Spinal cord (tissue), 10 donors: Measurements from ENCODE around the gene SMG1. TPM values are rescaled to one million over a fixed set of nuclear protein-coding genes. Genes with fewer than 3 reads are reported as not detected.
"Not testable (repeated sequence)": the region's sequence is repeated elsewhere in the genome, so short reads cannot be mapped to it uniquely, and the experiment has no call there.

Experiments
- DNase-seq, 6 donors: peaks; one replicate each; pipeline versions ENCODE4 v3.0.0 to v3.0.0-alpha.2; 2013 to 2015; ENCODE audit warnings: low spot score in 6 of 6, low read depth in 4 of 6
- H3K27ac ChIP-seq: one replicate; pipeline ENCODE4 v1.5.1; 2013; ENCODE audit warnings: low read depth, low read length, control low read depth
- H3K27me3 ChIP-seq: one replicate; pipeline ENCODE4 v1.6.1; 2013; ENCODE audit warnings: low read length; ENCODE audit not compliant: control insufficient read depth, insufficient read depth
- H3K36me3 ChIP-seq: one replicate; pipeline ENCODE4 v1.6.1; 2013; ENCODE audit warnings: low read length; ENCODE audit not compliant: control insufficient read depth, insufficient read depth
- H3K4me1 ChIP-seq: one replicate; pipeline ENCODE4 v1.6.1; 2013; ENCODE audit warnings: low read length; ENCODE audit not compliant: control insufficient read depth, insufficient read depth
- H3K4me3 ChIP-seq: one replicate; pipeline ENCODE4 v1.5.1; 2013; ENCODE audit warnings: low read depth, low read length, control low read depth
- H3K9me3 ChIP-seq: one replicate; pipeline ENCODE4 v1.6.1; 2013; ENCODE audit warnings: low read length; ENCODE audit not compliant: control insufficient read depth, insufficient read depth
- WGBS: methylation state at CpG from one replicate; pipeline ENCODE4 v1.1.5; 2013; ENCODE audit warnings: missing lambda C conversion rate; ENCODE audit not compliant: insufficient coverage; 5-methylcytosine and 5-hydroxymethylcytosine counted together
- polyA plus RNA-seq, 2 donors: library from polyadenylated mRNA; unstranded; fragments of 120-200 nt; gene quantifications; one replicate each; pipeline ENCODE4 v1.2.1, GENCODE V29; 2013; ENCODE audit not compliant: insufficient read length in 2 of 2
- total RNA-seq, 2 donors: library from RNA; depleted of rRNA in 1 of 2; stranded (reverse); fragments of 120-200 nt in 1 of 2; fragments of >200 nt in 1 of 2; gene quantifications; one replicate each; pipeline versions ENCODE4 v1.2.3 to v1.2.4, GENCODE V29; 2013 to 2014
- donor health status: healthy.

The SMG1 gene
- total and polyA plus RNA-seq, 4 donors = 46.1 to 93.6 (median 47.7) TPM

DNA sequence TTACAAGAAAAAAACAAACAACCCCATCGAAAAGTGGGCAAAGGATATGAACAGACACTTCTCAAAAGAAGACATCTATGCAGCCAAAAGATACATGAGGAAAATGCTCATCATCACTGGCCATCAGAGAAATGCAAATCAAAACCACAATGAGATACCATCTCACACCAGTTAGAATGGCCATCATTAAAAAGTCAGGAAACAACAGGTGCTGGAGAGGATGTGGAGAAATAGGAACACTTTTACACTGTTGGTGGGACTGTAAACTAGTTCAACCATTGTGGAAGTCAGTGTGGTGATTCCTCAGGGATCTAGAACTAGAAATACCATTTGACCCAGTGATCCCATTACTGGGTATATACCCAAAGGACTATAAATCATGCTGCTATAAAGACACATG is 148.5 kb downstream of the SMG1 start:
- no CpG with 5 or more reads among the region's 1 CpG for WGBS
- not testable (repeated sequence) for H3K4me3 ChIP-seq, H3K4me1 ChIP-seq, H3K27ac ChIP-seq, H3K36me3 ChIP-seq, DNase-seq, H3K27me3 ChIP-seq, H3K9me3 ChIP-seq

DNA sequence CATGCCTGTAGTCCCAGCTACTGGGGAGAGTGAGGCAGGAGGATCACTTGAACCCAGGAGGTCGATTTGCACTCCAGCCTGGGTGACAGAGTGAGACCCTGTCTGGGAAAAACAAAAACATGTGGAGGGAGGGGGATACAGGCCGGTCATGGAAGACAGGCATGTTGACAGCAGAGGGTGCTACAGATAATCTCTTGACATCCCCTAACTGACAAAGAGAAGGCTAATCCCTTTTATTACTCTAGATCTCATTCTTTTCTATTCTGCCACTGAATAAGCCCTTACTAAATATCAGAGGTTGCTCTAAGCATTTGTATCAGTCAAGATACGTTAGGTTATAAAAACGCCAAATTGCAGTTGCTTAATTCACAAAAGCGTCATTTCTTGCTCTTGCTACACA is 149.9 kb downstream of the SMG1 start:
- DNase-seq = not testable (repeated sequence)

DNA sequence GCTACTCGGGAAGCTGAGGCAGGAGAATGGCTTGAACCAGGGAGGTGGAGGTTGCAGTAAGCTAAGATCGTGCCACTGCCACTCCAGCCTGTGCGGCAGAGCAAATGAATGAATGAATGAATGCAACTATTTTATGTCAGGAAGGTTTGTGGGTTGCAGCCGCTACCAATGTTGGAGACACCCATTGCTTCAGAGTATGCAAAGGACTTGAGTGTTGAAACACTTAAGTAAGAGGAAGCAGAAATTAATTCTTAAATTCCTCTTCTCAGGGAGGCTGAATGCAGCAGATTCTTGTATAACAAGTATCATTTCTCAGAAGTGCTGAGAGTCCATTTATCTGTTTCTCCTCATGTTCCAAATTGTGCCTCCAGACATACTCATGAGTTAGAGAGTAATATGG is 151.6 kb downstream of the SMG1 start:
- H3K4me3 ChIP-seq, H3K36me3 ChIP-seq, DNase-seq, H3K27ac ChIP-seq, H3K4me1 ChIP-seq, H3K9me3 ChIP-seq, H3K27me3 ChIP-seq: not testable (repeated sequence)
- WGBS = 89% methylated on average over 3 of the region's 4 CpGs

More for the DNA sequence above, 149.9 kb downstream of the SMG1 start:
- H3K27me3 ChIP-seq, H3K36me3 ChIP-seq, H3K9me3 ChIP-seq, H3K4me3 ChIP-seq, H3K27ac ChIP-seq, H3K4me1 ChIP-seq: not testable (repeated sequence)
- WGBS = 56% methylated on average over 1 of the region's 5 CpGs

DNA sequence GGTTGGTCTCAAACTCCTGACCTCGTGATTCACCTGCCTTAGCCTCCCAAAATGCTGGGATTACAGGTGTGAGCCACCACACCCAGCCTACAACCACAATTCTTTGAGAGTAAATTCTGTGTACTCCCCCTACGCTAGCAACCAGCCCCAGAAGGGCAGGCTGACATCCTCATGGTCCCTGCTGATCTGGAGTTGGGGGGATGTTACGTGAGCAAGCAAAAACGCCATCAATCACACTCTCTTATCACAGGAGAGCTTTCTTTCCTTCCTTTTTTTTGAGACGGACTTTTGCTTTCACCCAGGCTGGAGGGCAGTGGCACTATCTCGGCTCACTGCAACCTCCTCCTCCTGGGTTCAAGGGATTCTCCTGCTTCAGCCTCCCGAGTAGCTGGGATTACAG is 154.0 kb downstream of the SMG1 start:
- H3K9me3 ChIP-seq, H3K27me3 ChIP-seq, H3K27ac ChIP-seq, DNase-seq, H3K36me3 ChIP-seq, H3K4me3 ChIP-seq, H3K4me1 ChIP-seq: not testable (repeated sequence)
- WGBS = 95% methylated on average over 4 of the region's 7 CpGs

DNA sequence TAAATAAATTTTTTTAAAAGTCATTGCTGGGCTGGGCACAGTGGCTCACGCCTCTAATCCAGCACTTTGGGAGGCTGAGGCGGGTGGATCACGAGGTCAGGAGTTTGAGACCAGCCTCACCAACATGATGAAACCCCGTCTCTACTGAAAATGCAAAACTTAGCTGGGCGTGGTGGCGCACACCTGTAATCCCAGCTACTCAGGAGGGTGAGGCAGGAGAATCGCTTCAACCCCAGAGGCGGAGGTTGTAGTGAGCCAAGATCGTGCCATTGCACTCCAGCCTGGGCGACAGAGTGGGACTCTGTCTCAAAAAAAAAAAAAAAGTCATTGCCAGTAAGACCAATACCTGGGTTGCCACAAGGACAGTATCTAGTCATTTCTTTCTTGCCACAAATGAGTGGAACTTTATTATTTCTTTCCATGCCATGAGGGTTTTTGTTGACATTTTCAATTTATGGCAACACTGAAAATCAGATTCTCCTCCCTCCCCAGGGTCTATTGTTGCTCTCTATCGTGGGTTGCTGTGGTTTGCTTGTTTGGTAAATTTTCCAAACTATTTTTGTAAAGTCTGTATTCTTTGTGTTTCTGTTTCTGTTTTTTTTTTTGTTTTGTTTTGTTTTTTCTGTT is 155.8 kb downstream of the SMG1 start:
- H3K4me1 ChIP-seq = not testable (repeated sequence)

DNA sequence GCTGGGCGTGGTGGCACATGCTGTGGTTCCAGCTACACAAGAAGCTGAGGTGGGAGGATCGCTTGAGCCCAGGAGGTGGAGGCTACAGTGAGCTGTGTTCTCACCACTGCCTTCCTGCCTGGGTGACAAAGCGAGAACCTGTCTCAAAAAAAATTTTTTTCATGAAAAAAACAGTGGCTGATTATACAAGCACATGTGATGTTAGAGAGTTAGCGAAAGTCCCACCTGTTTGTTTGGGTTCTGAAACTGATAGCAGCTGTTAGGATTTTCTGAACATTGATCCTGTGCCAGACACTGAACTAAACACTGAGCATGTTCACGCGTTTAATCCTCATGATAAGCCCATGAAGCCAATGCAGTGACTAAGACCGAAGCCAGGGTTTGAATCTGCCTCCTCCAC is 159.0 kb downstream of the SMG1 start:
- not testable (repeated sequence) for H3K27ac ChIP-seq, H3K9me3 ChIP-seq, H3K4me3 ChIP-seq, H3K4me1 ChIP-seq, H3K27me3 ChIP-seq, H3K36me3 ChIP-seq
- 100% methylated on average over 3 of the region's 7 CpGs for WGBS
- peak in 1 of 6 donors; percentile 67 for DNase-seq

More for the DNA sequence above, 155.8 kb downstream of the SMG1 start:
- DNase-seq, H3K4me3 ChIP-seq, H3K9me3 ChIP-seq, H3K27me3 ChIP-seq, H3K27ac ChIP-seq, H3K36me3 ChIP-seq: not testable (repeated sequence)
- WGBS = 93% methylated on average over 4 of the region's 11 CpGs

DNA sequence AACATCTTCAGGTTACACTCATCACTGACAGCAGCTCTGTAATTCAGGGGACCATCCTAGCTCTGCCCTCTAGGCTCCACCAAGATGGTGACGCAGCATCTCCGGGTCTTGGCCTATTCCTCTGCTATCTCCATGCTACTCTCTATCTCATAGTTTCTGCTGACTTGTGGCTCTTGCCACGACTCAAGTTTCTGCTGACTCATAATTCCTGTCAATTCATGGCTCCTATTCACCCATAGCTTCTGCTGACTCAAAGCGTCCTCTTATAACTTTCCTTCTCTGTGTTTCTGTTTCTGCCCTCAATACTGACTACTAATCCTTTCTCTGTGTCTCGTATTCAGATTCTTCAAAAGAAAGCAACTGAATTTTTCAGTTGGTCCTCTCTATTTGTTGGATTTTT is 163.5 kb downstream of the SMG1 start:
- no CpG with 5 or more reads among the region's 5 CpGs for WGBS

DNA sequence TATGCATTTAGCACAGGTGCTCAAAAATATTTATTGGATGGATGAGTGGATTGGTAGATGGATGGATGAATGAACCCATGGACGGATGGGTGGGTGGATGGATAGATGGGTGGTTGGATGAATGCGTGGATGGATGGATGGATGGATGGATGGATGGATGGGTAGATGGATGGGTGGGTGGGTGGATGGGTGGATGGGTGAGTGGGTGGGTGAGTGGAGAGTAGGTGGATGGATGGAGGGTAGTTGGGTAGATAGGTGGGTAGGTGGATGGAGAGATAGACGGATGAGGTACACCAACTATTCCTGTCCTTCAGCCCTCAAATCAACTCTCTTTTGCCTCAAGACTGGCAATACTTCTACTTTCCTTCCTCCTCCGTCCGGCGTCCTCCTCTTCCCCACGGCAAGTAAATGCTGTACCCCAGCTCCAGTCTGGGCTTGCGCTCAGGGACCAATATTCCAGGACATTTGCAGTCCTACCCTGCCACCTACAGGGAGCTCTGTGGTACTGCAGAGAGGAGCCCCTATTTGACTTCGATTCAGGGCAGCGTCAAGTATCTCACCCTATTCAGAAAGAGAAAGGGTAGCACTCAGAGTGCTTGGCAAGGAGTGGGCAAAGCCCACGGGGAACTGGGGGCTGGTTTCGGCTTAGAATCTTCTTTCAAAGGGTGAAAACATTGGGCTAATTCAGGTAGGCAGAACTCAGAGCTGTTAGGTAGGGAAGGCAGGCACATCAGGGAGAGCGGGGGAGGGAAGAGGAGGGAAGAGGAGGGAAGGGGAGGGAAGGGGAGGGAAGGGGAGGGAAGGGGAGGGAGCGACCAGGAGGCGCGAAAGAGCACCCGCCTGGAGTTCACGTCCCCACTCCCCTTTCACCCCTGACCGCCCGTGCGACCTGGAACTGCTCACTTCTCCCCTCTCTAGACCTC is 166.3 kb downstream of the SMG1 start:
- not testable (repeated sequence) for H3K27me3 ChIP-seq, H3K27ac ChIP-seq, H3K9me3 ChIP-seq, H3K4me3 ChIP-seq, H3K4me1 ChIP-seq, H3K36me3 ChIP-seq
- peak in 1 of 6 donors; percentile 37 for DNase-seq
- 47% methylated on average over 3 of the region's 21 CpGs for WGBS

More for the DNA sequence above, 163.5 kb downstream of the SMG1 start:
- not testable (repeated sequence) for H3K4me3 ChIP-seq, H3K27me3 ChIP-seq, H3K36me3 ChIP-seq, H3K9me3 ChIP-seq, DNase-seq, H3K27ac ChIP-seq, H3K4me1 ChIP-seq

DNA sequence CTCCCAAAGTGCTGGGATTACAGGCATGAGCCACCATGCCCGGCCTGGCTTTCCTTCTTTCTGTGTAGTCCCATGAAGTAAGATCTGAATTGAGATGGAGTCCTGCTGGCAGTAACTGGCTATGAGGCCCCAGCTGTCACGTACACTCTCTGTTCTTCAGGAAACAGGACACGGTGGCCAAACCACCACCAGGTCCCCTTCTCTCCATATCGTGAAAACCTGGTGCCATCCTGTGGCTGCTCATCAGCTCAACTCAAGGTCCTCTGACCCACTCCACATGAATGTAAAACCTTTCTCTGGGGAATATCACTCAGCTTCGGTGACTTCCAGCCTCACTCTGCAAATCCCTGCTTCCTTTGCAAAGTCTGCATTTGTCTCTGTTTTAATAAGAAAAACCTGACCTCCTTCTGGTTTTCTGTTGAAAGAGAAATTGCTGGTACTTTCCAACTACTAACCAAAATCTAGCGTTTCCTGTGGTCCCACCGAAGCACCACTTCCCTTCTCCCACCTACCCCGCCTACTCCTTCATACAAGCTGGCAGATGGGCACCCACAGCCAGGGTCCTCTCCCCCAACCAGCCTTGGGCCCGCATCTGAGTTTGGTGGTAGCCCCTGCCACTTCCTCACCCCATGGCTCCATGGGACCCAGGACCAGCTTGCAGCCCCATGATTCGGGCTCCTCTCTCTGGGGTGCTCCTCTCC is 168.1 kb downstream of the SMG1 start:
- H3K4me3 ChIP-seq, H3K27me3 ChIP-seq, H3K36me3 ChIP-seq, H3K27ac ChIP-seq, DNase-seq, H3K9me3 ChIP-seq, H3K4me1 ChIP-seq: not testable (repeated sequence)
- no CpG with 5 or more reads among the region's 10 CpGs for WGBS
